HG02938 (cell line): Measurements from ENCODE around the gene PGLYRP3.

Experiments used
- ATAC-seq: cut with Tn5 transposase; IDR thresholded peaks from one replicate; pipeline ENCODE4 v1.9.1; 2021; ENCODE audit warnings: mild to moderate bottlenecking, moderate library complexity; ENCODE audit not compliant: unreplicated experiment

PGLYRP3 gene

DNA sequence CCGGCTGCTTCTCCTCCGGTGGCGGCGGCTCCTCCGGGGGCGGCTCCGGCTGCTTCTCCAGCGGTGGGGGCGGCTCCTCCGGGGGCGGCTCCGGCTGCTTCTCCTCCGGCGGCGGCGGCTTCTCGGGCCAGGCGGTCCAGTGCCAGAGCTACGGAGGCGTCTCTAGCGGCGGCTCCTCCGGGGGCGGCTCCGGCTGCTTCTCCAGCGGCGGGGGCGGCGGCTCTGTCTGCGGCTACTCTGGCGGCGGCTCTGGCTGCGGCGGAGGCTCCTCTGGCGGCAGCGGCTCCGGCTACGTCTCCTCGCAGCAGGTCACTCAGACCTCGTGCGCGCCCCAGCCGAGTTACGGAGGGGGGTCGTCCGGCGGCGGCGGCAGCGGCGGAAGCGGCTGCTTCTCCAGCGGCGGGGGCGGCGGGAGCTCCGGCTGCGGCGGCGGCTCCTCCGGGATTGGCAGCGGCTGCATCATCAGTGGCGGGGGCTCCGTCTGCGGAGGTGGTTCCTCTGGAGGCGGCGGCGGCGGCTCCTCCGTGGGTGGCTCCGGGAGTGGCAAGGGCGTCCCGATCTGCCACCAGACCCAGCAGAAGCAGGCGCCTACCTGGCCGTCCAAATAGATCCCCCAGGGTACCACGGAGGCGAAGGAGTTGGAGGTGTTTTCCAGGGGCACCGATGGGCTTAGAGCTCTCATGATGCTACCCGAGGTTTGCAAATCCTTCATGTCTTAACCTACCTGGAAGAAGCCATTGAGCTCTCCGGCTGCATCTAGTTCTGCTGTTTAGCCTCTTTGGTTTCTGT is 51.3 kb downstream of the PGLYRP3 start:
- no peak for ATAC-seq

DNA sequence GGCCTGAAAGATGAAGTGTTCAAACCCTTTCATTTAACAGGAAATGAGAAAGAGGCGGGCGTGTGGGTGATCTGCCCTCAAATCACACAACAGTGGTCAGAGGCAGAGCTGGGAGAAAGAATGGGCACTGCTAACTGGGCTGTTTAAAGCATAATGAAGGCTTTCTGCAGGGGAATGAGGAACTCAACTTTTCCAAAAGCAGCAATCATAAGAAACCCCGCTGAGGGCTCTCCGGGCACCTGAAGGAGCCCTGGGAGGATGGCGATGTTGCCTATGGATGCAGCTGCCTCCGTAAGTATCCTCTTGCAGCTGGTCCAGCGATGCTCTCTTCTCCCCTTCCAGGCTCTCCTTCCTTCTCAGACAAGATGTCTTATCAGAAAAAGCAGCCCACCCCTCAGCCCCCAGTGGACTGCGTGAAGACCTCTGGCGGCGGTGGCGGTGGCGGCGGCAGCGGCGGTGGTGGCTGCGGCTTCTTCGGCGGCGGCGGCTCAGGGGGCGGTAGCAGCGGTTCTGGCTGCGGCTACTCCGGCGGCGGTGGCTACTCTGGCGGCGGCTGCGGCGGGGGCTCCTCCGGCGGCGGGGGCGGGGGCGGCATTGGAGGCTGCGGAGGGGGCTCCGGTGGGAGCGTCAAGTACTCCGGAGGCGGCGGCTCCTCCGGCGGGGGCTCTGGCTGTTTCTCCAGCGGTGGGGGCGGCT is 52.0 kb downstream of the PGLYRP3 start:
- no peak for ATAC-seq

DNA sequence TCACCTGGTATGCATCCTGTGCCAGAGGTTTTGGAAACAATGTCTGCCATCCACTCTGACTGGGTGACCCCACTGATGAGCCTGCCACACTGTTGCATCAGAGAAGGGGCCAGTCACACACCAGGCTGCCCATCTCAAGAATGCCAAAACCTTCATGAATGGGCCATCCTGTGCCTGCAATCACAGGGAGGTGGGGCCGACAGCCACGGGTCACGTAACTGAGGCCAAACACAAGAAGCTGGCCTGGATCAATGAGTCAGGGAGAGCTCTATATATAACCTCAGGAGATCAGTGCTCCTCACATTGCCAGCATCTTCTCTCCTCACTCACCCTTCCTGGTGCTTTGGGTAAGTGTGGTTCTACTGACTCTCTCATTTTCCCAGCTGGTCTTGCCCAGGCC is 53.4 kb downstream of the PGLYRP3 start, which contains the start of gene LORICRIN:
Gene LORICRIN, plus strand, starts transcription at position 301 of the 400 bp plus-strand sequence. CDS start 1,263 bp downstream, outside the sequence.
- ATAC-seq = no peak

DNA sequence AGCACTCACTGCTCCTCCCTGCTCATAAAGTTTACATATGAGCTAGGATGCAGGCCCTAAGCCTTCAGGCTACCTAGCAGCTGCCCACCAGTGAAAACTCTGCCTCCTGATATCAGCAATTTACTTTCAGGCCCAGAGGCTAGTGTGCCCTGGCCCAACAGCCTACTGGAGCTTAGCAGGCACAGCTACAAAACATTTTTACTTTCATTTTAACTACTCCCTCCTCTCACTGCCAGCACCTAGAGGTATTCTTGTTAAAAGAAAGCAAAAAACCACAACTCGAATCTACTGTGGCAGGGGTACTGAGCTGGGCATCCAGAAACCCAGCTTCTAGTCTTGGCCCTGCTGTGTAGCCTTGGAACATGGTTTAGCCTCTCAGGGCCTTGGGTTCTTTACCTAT is 59.1 kb downstream of the PGLYRP3 start:
- no peak for ATAC-seq

DNA sequence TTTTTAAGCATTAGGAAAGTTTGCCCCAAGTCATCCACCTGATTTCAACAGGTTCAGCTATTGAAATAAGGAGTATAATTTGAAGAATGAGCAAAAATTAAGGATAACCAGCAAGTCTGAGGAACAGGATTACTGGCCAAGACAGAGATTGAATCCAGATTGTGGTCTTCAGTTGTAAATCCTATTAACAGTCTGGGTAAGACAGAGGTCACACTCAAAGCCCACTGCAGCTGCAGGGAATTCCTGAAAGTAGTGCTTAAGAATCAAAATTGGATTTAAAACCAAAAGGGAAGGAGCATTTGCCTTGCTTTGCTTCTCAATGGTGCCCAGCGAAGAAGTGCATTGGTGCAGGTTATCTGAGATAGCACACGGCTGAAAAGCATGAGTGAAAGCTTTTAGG is 59.7 kb downstream of the PGLYRP3 start:
- ATAC-seq = no peak

DNA sequence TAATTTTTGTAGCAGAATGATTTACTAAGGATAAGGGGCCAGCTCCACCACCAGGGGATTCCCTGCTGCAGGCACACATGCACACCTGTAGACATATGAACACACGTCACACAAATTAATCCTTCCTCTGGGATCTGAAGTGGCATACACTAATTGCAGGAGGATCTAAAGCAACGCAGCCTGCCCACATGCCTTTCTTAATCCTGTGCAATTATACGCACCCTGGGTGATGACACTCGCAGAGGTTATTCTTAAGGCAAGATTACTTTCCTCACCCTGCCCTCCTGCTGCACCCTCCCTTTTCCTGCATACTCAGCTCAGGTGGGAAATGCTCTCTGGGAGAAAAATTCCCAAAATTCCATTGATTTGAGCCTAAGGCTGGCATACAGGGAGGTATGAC is 60.8 kb downstream of the PGLYRP3 start:
- ATAC-seq = no peak

DNA sequence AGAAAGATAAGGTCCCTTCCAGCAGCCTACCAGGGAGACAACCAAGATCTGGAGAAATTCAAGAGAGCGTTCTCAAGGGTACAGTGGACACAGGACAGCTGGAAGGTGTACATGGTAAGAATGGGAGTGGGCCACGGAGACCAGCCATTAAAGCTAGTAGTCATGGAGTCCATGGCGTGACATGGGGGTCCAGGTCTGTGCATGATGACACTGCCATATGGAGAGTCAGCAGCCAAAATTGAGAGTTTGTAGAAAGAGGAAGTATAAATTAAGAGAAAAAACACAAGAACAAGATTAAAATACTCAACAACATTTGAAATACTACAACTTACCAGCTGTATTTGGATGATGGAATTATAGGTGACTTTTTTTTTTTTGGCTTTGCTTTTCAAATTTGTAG is 61.2 kb downstream of the PGLYRP3 start:
- no peak for ATAC-seq

DNA sequence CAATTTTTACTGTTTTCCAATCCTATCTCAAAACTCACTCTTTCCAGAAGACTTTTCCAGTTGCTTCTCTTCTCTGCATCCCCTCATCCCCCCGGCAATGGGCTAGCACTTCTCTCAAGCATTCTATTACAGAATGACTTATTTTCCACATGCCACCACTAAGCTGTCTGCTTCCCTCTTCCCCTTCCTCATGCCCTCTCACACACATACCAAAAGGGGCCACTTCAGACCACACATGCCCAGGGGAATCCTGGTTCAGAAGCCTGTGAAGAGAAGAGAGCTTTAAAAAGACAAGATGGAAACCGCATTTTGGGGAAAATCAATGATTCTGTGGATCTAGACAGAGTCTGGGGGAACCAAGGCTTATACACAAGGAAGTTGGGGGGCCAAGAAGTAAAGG is 61.7 kb downstream of the PGLYRP3 start:
- no peak for ATAC-seq

DNA sequence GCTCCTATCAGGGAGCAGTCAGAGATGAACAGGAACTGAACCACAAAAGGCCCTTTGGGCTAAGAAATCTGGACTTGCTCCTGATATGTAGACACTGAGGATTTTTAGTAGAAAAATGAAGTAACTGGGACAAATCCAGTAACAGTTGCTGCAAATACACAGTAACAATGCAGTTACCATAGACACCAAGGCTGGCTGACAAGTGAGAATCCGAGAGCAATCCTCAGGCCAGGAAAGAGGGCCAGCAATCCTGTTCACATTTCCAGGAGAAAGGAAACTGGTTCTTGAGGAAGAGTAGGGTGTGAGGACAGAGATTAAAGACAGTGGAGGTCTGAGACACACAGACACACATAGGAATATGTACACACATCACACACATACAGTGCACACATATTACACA is 62.6 kb downstream of the PGLYRP3 start:
- ATAC-seq = no peak

DNA sequence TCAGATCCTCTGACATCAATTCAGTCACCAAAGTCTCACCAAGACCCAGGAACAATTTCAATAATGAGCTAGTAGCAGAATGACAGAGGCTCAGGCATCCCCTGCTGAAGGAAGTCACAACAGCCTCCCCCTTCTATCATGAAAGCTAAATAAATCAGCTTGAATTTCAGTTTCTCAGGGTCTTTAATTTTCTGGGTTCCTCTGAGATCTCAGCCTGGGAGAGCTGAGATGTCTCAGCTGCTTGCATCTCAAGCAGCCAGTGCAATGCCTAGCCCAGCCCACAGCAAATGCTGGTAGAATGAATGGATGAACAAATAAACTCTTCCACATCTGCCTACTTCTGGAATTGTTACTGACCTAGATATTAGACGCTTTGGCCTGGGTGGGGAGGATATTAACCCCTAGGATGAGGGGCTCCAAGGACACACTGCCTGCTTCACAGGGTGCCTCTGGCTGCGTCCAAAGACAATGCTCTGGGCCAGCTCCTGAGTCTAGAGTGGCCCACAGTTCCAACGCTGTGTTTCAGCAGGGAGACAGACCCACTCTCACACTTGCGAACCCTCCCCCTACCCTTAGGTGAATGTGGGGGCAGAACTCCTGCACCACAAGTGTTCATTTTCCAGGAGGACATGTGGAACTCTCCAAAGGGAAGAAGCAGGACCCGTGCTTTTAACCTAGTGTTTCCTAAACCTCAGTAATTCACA is 64.4 kb downstream of the PGLYRP3 start:
- ATAC-seq = no peak
